Lower lobe of right lung (tissue), 2 donors: ENCODE results near the gene LRCH1. TPM values are rescaled to one million over a fixed set of nuclear protein-coding genes. Genes with fewer than 3 reads are reported as not detected.

ENCODE experiments used
- ATAC-seq, 2 donors: fragments of 200-7000 bp; cut with Tn5 transposase; one replicate each; pipeline ENCODE4 v1.9.1; 2020 to 2022; ENCODE audit warnings: mild to moderate bottlenecking in 2 of 2, moderate library complexity in 2 of 2
- DNase-seq: peaks from one replicate; pipeline ENCODE4 v3.0.0-alpha.2; 2020
- H3K27ac ChIP-seq: fragments of 200-600 bp; one replicate; pipeline ENCODE4 v1.8.0; 2022
- H3K27me3 ChIP-seq: fragments of 200-600 bp; one replicate; pipeline ENCODE4 v1.8.0; 2022; ENCODE audit warnings: low read depth
- H3K36me3 ChIP-seq: fragments of 200-600 bp; one replicate; pipeline ENCODE4 v1.8.0; 2022; ENCODE audit warnings: mild to moderate bottlenecking
- H3K4me1 ChIP-seq: fragments of 200-600 bp; one replicate; pipeline ENCODE4 v1.8.0; 2022
- H3K4me3 ChIP-seq: fragments of 200-600 bp; one replicate; pipeline ENCODE4 v1.8.0; 2022; ENCODE audit warnings: mild to moderate bottlenecking
- H3K9me3 ChIP-seq: fragments of 200-600 bp; one replicate; pipeline ENCODE4 v1.8.0; 2022
- intact Hi-C: fragments of 100-400 bp; cut with DNase I; formaldehyde crosslinking; loops from one replicate; pipeline ENCODE4 v1.11.0; 2022
- total RNA-seq: library from RNA; stranded (reverse); fragmentation: NEBNext Ultra II Directional; extraction: Animal tissue kit (Norgen Biotek cat#: 25700); gene quantifications from one replicate; pipeline ENCODE4 v1.2.1, GENCODE V29; 2021
- TF ChIP-seq, protein P1 (sequence below): fragments of 200-600 bp; IDR thresholded peaks from one replicate; pipeline ENCODE4 v1.8.0; 2022; ENCODE audit warnings: antibody characterized with exemption, mild to moderate bottlenecking
- donor health status: DM: no; HTN: yes; CAD: no; lungs with severe emphysema.

LRCH1 gene
- total RNA-seq, 1 donor from 2014 or later = 25.9 TPM

GRCh38 chr13:46630431-46631178 lies 77.6 kb downstream of the LRCH1 start:
- TF ChIP-seq, protein P1, sequence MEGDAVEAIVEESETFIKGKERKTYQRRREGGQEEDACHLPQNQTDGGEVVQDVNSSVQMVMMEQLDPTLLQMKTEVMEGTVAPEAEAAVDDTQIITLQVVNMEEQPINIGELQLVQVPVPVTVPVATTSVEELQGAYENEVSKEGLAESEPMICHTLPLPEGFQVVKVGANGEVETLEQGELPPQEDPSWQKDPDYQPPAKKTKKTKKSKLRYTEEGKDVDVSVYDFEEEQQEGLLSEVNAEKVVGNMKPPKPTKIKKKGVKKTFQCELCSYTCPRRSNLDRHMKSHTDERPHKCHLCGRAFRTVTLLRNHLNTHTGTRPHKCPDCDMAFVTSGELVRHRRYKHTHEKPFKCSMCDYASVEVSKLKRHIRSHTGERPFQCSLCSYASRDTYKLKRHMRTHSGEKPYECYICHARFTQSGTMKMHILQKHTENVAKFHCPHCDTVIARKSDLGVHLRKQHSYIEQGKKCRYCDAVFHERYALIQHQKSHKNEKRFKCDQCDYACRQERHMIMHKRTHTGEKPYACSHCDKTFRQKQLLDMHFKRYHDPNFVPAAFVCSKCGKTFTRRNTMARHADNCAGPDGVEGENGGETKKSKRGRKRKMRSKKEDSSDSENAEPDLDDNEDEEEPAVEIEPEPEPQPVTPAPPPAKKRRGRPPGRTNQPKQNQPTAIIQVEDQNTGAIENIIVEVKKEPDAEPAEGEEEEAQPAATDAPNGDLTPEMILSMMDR = no peak
- intact Hi-C loops = no loop called here
- peaks cover 32% of the 10 kb centered on the region for H3K4me1 ChIP-seq
- no peak overlapping the region for H3K27ac ChIP-seq
- DNase-seq (no peak), ATAC-seq (no peak)
- no peaks in the 10 kb centered on the region for H3K36me3 ChIP-seq
- H3K4me3 ChIP-seq = no peak overlapping the region
- no peaks in the 10 kb centered on the region for H3K27me3 ChIP-seq
- no peaks in the 10 kb centered on the region for H3K9me3 ChIP-seq

DNA sequence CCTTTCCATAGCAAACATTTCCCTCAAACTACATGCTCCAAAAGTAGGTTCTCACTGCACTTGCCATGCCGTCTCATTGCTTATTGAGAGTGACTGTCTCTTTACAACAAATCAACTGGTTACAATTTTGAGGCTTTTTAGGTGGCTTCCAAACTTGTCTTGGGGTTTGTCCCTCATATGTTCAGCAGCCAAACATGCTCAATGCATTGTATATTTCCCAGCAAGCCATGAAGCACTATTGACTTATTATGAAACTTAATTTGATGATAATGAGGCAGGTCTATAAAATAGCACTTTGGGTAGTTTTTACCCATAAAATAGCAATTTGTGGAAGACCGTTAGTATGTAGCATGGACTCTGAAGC lies 78.2 kb downstream of the LRCH1 start:
- no peak overlapping the region for H3K27ac ChIP-seq
- TF ChIP-seq, protein P1 = no peak
- H3K36me3 ChIP-seq = no peaks in the 10 kb centered on the region
- intact Hi-C loops = no loop called here
- peaks cover 32% of the 10 kb centered on the region for H3K4me1 ChIP-seq
- no peaks in the 10 kb centered on the region for H3K9me3 ChIP-seq
- no peak for DNase-seq
- ATAC-seq = no peak
- no peak overlapping the region for H3K4me3 ChIP-seq
- no peaks in the 10 kb centered on the region for H3K27me3 ChIP-seq

DNA sequence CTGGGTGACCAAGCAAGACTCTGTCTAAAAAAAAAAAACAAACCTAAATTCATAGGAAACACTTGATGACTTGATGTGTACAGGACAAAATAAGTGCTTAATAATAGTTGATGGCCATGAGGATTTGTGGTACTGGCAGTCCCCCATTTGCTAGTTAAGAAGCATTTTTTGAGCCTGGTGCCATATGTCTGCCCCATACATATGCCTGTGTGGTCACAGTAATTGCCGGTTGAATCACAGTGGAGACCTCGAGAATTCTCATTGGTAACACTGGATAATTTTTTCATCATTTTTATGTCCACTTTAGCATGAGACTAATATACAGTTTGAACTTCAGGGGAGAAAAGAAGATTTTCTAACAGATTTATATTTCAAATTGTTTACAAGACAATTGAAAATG lies 79.2 kb downstream of the LRCH1 start:
- H3K4me1 ChIP-seq = peaks cover 35% of the 10 kb centered on the region
- no peak overlapping the region for H3K27ac ChIP-seq
- no peaks in the 10 kb centered on the region for H3K9me3 ChIP-seq
- no peaks in the 10 kb centered on the region for H3K27me3 ChIP-seq
- no peak for ATAC-seq
- H3K4me3 ChIP-seq = no peak overlapping the region
- intact Hi-C loops = no loop called here
- DNase-seq = no peak
- TF ChIP-seq, protein P1 = no peak
- H3K36me3 ChIP-seq = no peaks in the 10 kb centered on the region

- Histone ChIP-seq H3K27me3 (no peaks in the 10 kb centered on the region), H3K4me1 (peaks cover 35% of the 10 kb centered on the region), H3K4me3 (no peak overlapping the region), H3K27ac (no peak overlapping the region), H3K9me3 (no peaks in the 10 kb centered on the region), H3K36me3 (no peaks in the 10 kb centered on the region)
- DNase-seq (no peak), ATAC-seq (no peak)
- TF ChIP-seq, protein P1 = no peak
- intact Hi-C loops = no loop called here
Measured at GRCh38 chr13:46633416-46633815, 80.4 kb downstream of the LRCH1 start.

DNA sequence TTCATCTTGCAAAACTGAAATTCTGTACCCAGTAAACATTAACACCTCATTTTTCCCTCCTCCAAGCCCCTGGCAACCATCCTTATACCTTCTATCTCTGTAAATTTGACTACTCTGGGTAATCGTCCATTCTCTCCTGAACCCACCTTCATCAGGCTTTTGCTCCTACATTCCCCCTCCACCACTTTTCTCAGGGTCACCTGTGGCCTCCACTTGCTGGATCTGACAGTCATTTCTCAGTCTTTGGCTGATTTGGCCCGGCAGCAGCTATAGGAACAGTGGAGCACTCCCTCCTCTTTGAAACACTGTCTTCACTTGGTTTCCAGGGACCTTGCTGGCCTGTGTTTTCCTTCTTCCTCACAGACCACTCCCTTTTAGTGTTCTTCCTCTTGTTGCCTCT lies 83.5 kb downstream of the LRCH1 start:
- H3K9me3 ChIP-seq = no peaks in the 10 kb centered on the region
- ATAC-seq = no peak
- no peak overlapping the region for H3K27ac ChIP-seq
- intact Hi-C loops = no loop called here
- DNase-seq = no peak
- no peak overlapping the region for H3K4me3 ChIP-seq
- TF ChIP-seq, protein P1 = no peak
- H3K4me1 ChIP-seq = peaks cover 37% of the 10 kb centered on the region
- no peaks in the 10 kb centered on the region for H3K27me3 ChIP-seq
- no peaks in the 10 kb centered on the region for H3K36me3 ChIP-seq
